ENCODE results near the gene PPP1R36. TPM values are rescaled to one million over a fixed set of nuclear protein-coding genes. Genes with fewer than 3 reads are reported as not detected.

PPP1R36 gene
- total and polyA plus RNA-seq, 2 donors (not counting 3 experiments of a cell fraction or from before 2014, with no cell fraction given) = 0.28 to 0.60 TPM

- CTCF ChIA-PET = interaction anchor here (1.0 kb wide), 1 partner anchor 9 kb away, joined by 4 read pairs; the partner anchor contains the start of gene HSPA2
- H4K20me1 ChIP-seq (replicated peaks; ENCODE audit: control insufficient read depth, extremely low read depth, insufficient read depth, low read length) = no peaks in the 10 kb centered on the region
Measured at GRCh38 chr14:64549016-64549415, 745 bp upstream of the PPP1R36 start.

More at GRCh38 chr14:64549016-64549415, 745 bp upstream of the PPP1R36 start:
- peaks cover 11% of the 10 kb centered on the region for H3K4me1 ChIP-seq (ENCODE audit: control insufficient read depth, extremely low read depth, insufficient read depth, low read length)
- H3K4me2 ChIP-seq (ENCODE audit: insufficient read depth, low read length) = peak overlapping the region; percentile 77
- no peak overlapping the region for H3K9ac ChIP-seq (replicated peaks; ENCODE audit: extremely low read depth, insufficient read depth, low read length)
- peaks cover 18 to 20% of the 10 kb centered on the region in 2 experiments for H3K27me3 ChIP-seq (ENCODE audit: control insufficient read depth in 2 of 2, insufficient read depth in 2 of 2, low read length in 2 of 2)
- no peak for DNase-seq (ENCODE audit: low read depth, low spot score)
- TF ChIP-seq POLR2AphosphoS5 (IDR thresholded peaks at IDR 0.05; ENCODE audit: insufficient read depth, low read depth, low read length) (no peak), EZH2 (IDR thresholded peaks at IDR 0.05; ENCODE audit: borderline replicate concordance, low read depth, low read length, severe bottlenecking) (no peak), GATA2 (IDR thresholded peaks at IDR 0.05; ENCODE audit: insufficient read depth, insufficient read length, low read depth, low read length) (no peak), FOS (IDR thresholded peaks at IDR 0.05; ENCODE audit: borderline replicate concordance, insufficient read depth, low read length) (no peak), JUN (IDR thresholded peaks at IDR 0.05; ENCODE audit: borderline replicate concordance, insufficient read depth, insufficient read length, low read depth) (no peak), CTCF (IDR thresholded peaks at IDR 0.05; ENCODE audit: extremely low read depth in 1 of 2, insufficient read depth in 1 of 2, low read depth in 1 of 2, low read length in 2 of 2) (no peak), POLR2A (IDR thresholded peaks at IDR 0.05; ENCODE audit: low read depth, low read length) (no peak), MYC (IDR thresholded peaks at IDR 0.05; ENCODE audit: low read depth, low read length) (no peak), MAX (IDR thresholded peaks at IDR 0.05; ENCODE audit: insufficient read depth, insufficient read length) (no peak)
- H3K79me2 ChIP-seq (ENCODE audit: control insufficient read depth, insufficient read depth, low read length) = no peaks in the 10 kb centered on the region
- dilution Hi-C loops (cut with MboI; ENCODE audit: extremely low pct_ligation_motif_present, low sequenced_read_pairs) (no loop called here), intact Hi-C loops (cut with micrococcal nuclease) (loop anchor here (1.0 kb wide), 1 partner anchor 18 kb away; no protein-coding TSS in a partner anchor)
- no peak for FAIRE-seq
- H3K36me3 ChIP-seq (ENCODE audit: control insufficient read depth in 2 of 2, extremely low read depth in 1 of 2, insufficient read depth in 2 of 2, low read length in 2 of 2) = no peaks in the 10 kb centered on the region
- H2AFZ ChIP-seq (ENCODE audit: low read depth, low read length) = peak overlapping the region; percentile 94
- H3K9me1 ChIP-seq (replicated peaks; ENCODE audit: control insufficient read depth, extremely low read depth, insufficient read depth, low read length) = no peaks in the 10 kb centered on the region
- no peak overlapping the region for H3K27ac ChIP-seq (ENCODE audit: insufficient read depth, low read depth, low read length)
- no peak overlapping the region for H3K4me3 ChIP-seq (replicated peaks in 1 of 3; ENCODE audit: insufficient read depth in 1 of 3, low read depth in 1 of 3, low read length in 3 of 3)
- POLR2A ChIA-PET = no interaction called here
- no peaks in the 10 kb centered on the region for H3K9me3 ChIP-seq (replicated peaks; ENCODE audit: control insufficient read depth, insufficient read depth, low read length)
- BruUV-seq (replicated peaks) = no TSS peak
